Fibroblast of lung (primary cell): ENCODE data around the gene CORO2A. TPM values are rescaled to one million over a fixed set of nuclear protein-coding genes. Genes with fewer than 3 reads are reported as not detected.

ENCODE experiments used
- DNase-seq, 2 donors: peaks; one replicate each; pipeline versions ENCODE4 v3.0.0 to v3.0.0-alpha.2; 2010; ENCODE audit warnings: low read depth in 2 of 2
- H2AFZ ChIP-seq: 2 replicates; pipeline ENCODE4 v1.5.1; 2012; ENCODE audit warnings: low read length, control low read depth, inconsistent platforms
- H3K27ac ChIP-seq: 2 replicates; pipeline ENCODE4 v1.5.1; 2011; ENCODE audit warnings: low read length, control low read depth; ENCODE audit not compliant: insufficient read depth
- H3K27me3 ChIP-seq: 2 replicates; pipeline ENCODE4 v1.5.1; 2011; ENCODE audit warnings: mild to moderate bottlenecking, low read length; ENCODE audit not compliant: control insufficient read depth, insufficient read depth
- H3K36me3 ChIP-seq: 2 replicates; pipeline ENCODE4 v1.5.1; 2011; ENCODE audit warnings: low read length; ENCODE audit not compliant: control insufficient read depth, insufficient read depth
- H3K4me1 ChIP-seq: 2 replicates; pipeline ENCODE4 v1.5.1; 2011; ENCODE audit warnings: low read length; ENCODE audit not compliant: control insufficient read depth, insufficient read depth; ENCODE audit errors: extremely low read depth
- H3K4me2 ChIP-seq: 2 replicates; pipeline ENCODE4 v1.5.1; 2011; ENCODE audit warnings: low read length, control low read depth; ENCODE audit not compliant: insufficient read depth; ENCODE audit errors: extremely low read depth
- H3K4me3 ChIP-seq, 4 experiments: fragments of 200-600 bp in 1 of 4; sonication (generic) in 1 of 4; replicated peaks in 1 of 4; 2 replicates each; pipeline ENCODE4 v1.5.1; 2011 to 2016; ENCODE audit warnings: low read length in 4 of 4, low read depth in 3 of 4, mild to moderate bottlenecking in 3 of 4, control low read depth in 2 of 4, inconsistent platforms in 1 of 4, mixed read lengths in 1 of 4; ENCODE audit not compliant: insufficient read depth in 1 of 4; ENCODE audit errors: control extremely low read depth in 1 of 4
- H3K79me2 ChIP-seq: 2 replicates; pipeline ENCODE4 v1.5.1; 2012; ENCODE audit warnings: mild to moderate bottlenecking, low read length, inconsistent platforms; ENCODE audit not compliant: control insufficient read depth, insufficient read depth
- H3K9ac ChIP-seq: 2 replicates; pipeline ENCODE4 v1.5.1; 2011; ENCODE audit warnings: mild to moderate bottlenecking, low read length, control low read depth; ENCODE audit not compliant: insufficient read depth
- H3K9me3 ChIP-seq: 2 replicates; pipeline ENCODE4 v1.5.1; 2012; ENCODE audit warnings: low read depth, low read length; ENCODE audit not compliant: control insufficient read depth, insufficient read depth
- H4K20me1 ChIP-seq: 2 replicates; pipeline ENCODE4 v1.5.1; 2011; ENCODE audit warnings: low read length; ENCODE audit not compliant: control insufficient read depth, insufficient read depth; ENCODE audit errors: extremely low read depth
- EZH2 ChIP-seq: IDR thresholded peaks from 2 replicates; pipeline ENCODE4 v1.5.1; 2012; ENCODE audit warnings: low read length, control low read depth, mild to moderate bottlenecking; ENCODE audit errors: missing control alignments
- polyA plus RNA-seq, 2 donors: library from polyadenylated mRNA; depleted of rRNA in 1 of 2; stranded (reverse) in 1 of 2; unstranded in 1 of 2; fragments of >200 nt; gene quantifications; 2 replicates each; pipeline ENCODE4 v1.2.1, GENCODE V29; 2011 to 2012; ENCODE audit warnings: missing spikeins in 1 of 2
- total RNA-seq: library from RNA; depleted of rRNA; stranded (reverse); fragments of >200 nt; gene quantifications from 2 replicates; pipeline ENCODE4 v1.2.1, GENCODE V29; 2014
- TF ChIP-seq, protein P1 (sequence below), 2 donors: IDR thresholded peaks in 1 of 2; conservative IDR thresholded peaks in 1 of 2; 1 replicate in 1 of 2; 2 replicates in 1 of 2; pipeline ENCODE4 v1.5.1; 2011 to 2012; ENCODE audit warnings: low read length in 2 of 2, control low read depth in 1 of 2, inconsistent platforms in 1 of 2, low read depth in 1 of 2, mild to moderate bottlenecking in 1 of 2

CORO2A gene
- total and polyA plus RNA-seq, 2 donors (not counting 1 experiment from before 2014, with no cell fraction given) = 0.11 to 0.50 TPM

DNA sequence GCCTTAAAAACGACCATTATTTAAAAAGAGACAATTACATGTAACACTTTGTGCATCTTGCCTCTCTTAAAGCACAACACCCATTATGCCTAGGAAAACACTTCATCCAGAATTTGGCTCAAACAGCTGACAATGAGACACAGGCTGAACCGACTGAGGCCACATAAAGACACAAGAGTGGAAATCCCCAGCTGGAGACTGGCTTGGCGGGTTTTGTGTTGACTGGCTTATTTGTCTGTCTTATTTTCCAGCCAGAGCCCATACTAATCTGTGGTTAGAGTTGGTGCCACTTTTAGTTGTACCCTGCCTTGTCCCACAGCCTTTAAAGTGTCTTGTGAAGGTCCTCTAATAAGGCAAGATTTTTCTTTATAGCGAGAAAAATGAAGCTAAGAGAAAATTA is 94.6 kb downstream of the CORO2A start:
- no peaks in the 10 kb centered on the region for H3K9me3 ChIP-seq
- no peaks in the 10 kb centered on the region for H3K36me3 ChIP-seq
- no peak overlapping the region for H3K4me3 ChIP-seq
- no peak overlapping the region for H3K4me2 ChIP-seq
- no peak overlapping the region for H3K9ac ChIP-seq
- no peak for DNase-seq
- H3K79me2 ChIP-seq = no peaks in the 10 kb centered on the region
- TF ChIP-seq, protein P1, sequence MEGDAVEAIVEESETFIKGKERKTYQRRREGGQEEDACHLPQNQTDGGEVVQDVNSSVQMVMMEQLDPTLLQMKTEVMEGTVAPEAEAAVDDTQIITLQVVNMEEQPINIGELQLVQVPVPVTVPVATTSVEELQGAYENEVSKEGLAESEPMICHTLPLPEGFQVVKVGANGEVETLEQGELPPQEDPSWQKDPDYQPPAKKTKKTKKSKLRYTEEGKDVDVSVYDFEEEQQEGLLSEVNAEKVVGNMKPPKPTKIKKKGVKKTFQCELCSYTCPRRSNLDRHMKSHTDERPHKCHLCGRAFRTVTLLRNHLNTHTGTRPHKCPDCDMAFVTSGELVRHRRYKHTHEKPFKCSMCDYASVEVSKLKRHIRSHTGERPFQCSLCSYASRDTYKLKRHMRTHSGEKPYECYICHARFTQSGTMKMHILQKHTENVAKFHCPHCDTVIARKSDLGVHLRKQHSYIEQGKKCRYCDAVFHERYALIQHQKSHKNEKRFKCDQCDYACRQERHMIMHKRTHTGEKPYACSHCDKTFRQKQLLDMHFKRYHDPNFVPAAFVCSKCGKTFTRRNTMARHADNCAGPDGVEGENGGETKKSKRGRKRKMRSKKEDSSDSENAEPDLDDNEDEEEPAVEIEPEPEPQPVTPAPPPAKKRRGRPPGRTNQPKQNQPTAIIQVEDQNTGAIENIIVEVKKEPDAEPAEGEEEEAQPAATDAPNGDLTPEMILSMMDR (conservative IDR thresholded peaks at IDR 0.05 in 1 of 2, IDR thresholded peaks at IDR 0.05 in 1 of 2; ENCODE audit: low read depth in 1 of 2, low read length in 2 of 2) = no peak
- no peak for TF ChIP-seq EZH2
- no peaks in the 10 kb centered on the region for H4K20me1 ChIP-seq
- no peaks in the 10 kb centered on the region for H3K27me3 ChIP-seq
- H2AFZ ChIP-seq = no peak overlapping the region
- no peak overlapping the region for H3K27ac ChIP-seq
- no peaks in the 10 kb centered on the region for H3K4me1 ChIP-seq

DNA sequence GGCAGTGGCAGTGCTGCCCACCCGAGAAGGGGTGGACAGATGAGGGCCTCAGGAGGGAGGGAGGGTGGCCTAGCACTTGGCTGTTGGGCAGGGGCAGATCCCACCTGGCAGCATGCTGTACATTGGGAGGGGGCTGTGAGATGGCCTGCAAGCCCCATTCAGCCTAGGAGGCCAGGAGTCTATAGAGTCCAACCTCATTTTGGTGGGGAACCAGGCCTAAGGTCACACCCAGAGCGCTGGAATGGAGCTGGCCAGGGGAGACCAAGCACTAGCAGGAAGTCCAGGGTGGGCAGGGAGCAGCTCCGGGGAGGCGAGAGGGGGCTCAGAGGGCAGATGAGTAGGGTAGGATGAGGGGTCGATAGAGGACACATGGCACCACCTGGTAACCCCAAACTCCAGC is 96.3 kb downstream of the CORO2A start:
- Histone ChIP-seq H3K79me2 (no peaks in the 10 kb centered on the region), H2AFZ (no peak overlapping the region), H3K27ac (no peak overlapping the region), H3K4me1 (no peaks in the 10 kb centered on the region), H4K20me1 (no peaks in the 10 kb centered on the region), H3K36me3 (no peaks in the 10 kb centered on the region), H3K27me3 (no peaks in the 10 kb centered on the region), H3K9ac (no peak overlapping the region), H3K4me2 (no peak overlapping the region), H3K4me3 (no peak overlapping the region), H3K9me3 (no peaks in the 10 kb centered on the region)
- no peak for DNase-seq
- TF ChIP-seq, protein P1 (conservative IDR thresholded peaks at IDR 0.05 in 1 of 2, IDR thresholded peaks at IDR 0.05 in 1 of 2; ENCODE audit: low read depth in 1 of 2, low read length in 2 of 2) = no peak

DNA sequence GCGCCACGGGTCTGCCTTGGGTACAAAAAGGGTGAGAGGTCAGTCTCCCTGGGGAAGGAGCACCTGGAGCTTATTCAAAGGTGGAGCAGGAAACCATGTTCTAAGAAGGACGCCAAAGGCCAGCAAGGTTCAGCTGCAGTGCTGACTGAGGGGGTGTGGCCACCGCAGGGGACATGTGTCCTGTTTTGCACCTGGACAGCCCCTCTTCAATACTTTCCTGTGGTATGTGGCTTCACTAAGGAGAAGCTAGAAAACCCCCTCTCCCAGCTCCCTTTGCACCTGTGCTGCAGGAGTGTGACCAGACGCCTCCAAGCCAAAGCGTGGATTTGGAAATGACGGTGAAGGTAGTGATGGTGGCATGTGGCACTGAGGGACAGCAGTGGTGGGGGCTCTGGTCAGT is 97.0 kb downstream of the CORO2A start:
- no peak overlapping the region for H2AFZ ChIP-seq
- DNase-seq = no peak
- no peak overlapping the region for H3K27ac ChIP-seq
- no peaks in the 10 kb centered on the region for H3K9me3 ChIP-seq
- no peaks in the 10 kb centered on the region for H4K20me1 ChIP-seq
- no peaks in the 10 kb centered on the region for H3K36me3 ChIP-seq
- H3K4me3 ChIP-seq = no peak overlapping the region
- no peak overlapping the region for H3K4me2 ChIP-seq
- H3K9ac ChIP-seq = no peak overlapping the region
- H3K79me2 ChIP-seq = no peaks in the 10 kb centered on the region
- no peaks in the 10 kb centered on the region for H3K4me1 ChIP-seq
- TF ChIP-seq EZH2 = no peak
- TF ChIP-seq, protein P1 (conservative IDR thresholded peaks at IDR 0.05 in 1 of 2, IDR thresholded peaks at IDR 0.05 in 1 of 2; ENCODE audit: low read depth in 1 of 2, low read length in 2 of 2) = no peak
- H3K27me3 ChIP-seq = no peaks in the 10 kb centered on the region
